HuH-7 (cell line): ENCODE measurements around the gene DIPK1A.
"Not testable (repeated sequence)": the region's sequence is repeated elsewhere in the genome, so short reads cannot be mapped to it uniquely, and the experiment has no call there.

Source experiments
- DNase-seq: peaks from one replicate; pipeline ENCODE4 v3.0.0; 2011; ENCODE audit warnings: low spot score

DIPK1A gene

GRCh38 chr1:92916899-92917298, 44.4 kb downstream of the DIPK1A start:
- no peak for DNase-seq

GRCh38 chr1:92915547-92915946, 45.7 kb downstream of the DIPK1A start:
- no peak for DNase-seq

DNA sequence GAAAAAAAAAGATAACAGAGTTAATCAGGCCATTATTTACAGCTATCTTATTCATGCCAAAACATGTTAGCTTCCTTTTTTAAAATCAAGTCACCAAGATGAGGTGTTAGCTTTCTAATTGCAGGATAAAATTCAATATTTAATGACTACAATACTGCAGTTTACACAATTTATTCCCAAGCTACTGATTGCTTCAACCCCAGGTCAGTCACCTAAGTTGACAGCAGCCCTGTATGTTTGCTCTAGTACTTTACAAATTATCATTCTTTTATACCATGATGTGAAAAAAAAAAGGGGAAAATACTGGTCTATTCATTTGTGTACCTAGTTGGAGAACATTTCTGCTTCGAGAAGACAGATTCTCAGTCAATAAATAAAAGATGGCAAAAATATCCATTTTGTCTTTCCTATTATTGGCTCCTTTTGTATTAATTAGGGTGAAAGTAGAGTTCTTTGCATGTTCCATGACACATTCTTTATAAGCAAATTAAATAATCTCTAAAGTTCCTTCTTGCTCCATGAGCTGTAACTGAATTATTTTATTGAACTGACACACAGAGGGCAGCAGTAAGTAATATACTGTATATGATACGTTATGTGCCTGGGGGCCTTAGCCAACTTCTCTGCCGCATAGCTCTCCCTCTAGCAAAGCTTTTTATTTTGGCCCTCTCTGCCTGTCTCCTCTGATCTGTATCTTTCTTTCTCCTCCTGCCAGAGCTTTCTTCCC, 48.0 kb downstream of the DIPK1A start:
- DNase-seq = no peak

GRCh38 chr1:92910081-92910480, 51.2 kb downstream of the DIPK1A start:
- DNase-seq = no peak

DNA sequence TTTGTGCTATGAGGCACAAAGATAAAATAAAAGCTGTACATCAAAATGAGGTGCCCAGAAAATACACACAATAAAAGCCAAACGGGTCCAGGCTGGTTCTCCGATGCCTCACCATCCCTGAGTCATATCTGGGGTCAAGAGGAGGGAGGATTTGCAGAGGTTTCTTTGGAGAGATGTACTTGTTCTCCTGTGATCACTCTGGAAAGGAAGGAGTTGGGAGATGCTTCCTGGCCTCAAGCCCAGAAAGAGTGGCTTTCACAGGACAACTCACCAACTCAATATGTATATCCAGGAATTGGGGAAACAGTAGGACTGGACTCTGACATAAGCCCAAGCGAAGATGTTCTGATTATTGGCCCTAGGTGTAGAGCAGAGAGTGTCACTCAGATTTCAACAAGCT, 51.9 kb downstream of the DIPK1A start:
- DNase-seq = no peak

- DNase-seq = no peak
These were observed 53.1 kb downstream of the DIPK1A start for GRCh38 chr1:92907949-92908684.

DNA sequence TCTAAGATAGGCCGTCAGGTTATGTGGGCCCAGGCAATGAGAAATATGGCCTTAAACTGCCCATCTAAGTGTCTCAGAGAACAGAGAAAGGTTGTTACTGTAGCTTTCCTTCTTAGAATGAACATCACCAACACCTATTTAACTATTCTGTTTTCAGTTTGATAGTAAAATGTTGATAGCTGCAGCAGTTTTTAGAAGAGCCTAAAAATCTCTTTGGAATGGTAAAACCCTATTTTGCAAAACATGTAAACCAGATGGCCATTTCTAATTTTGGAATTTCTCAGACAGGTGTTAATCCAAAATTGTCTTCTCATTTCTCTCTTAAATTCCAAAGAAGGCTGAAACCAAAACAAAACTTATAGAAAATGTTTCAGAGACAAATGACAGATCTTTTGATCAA, 57.5 kb downstream of the DIPK1A start:
- no peak for DNase-seq

GRCh38 chr1:92902406-92902744, 58.9 kb downstream of the DIPK1A start:
- DNase-seq = no peak

DNA sequence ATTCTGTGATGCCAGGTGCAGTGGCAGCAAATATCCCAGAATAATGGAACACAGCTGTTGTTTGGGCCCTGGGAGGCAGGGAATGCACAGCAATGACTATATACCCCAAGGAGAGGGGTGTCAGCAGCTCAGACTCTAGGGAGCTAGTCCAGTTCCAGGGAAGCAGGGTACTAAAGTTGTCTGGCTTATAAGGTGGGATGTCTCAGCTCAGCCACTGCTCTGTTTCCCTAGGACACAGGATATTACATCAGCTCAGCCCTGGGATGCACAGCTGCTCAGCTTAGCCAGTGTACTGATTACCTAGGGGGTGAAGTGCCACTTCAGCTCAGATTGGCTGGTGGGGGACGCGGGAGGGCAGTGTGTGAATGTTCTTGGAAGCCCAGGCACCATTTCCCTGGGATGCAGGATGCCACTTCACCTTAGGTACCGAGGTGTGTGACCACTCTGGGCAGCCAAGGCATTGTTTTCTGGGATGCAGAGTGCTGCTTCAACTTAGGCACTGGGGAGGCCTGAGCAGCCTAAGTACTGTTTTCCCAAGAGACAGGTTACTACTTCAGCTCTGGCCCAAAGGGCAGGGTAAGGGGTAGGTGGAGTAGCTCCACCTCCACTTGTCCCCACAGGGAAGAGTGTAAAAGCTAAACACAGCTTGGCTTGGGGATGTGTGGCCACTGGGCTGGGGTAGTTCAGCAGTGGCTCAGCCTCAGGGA, 59.4 kb downstream of the DIPK1A start:
- no peak for DNase-seq

DNA sequence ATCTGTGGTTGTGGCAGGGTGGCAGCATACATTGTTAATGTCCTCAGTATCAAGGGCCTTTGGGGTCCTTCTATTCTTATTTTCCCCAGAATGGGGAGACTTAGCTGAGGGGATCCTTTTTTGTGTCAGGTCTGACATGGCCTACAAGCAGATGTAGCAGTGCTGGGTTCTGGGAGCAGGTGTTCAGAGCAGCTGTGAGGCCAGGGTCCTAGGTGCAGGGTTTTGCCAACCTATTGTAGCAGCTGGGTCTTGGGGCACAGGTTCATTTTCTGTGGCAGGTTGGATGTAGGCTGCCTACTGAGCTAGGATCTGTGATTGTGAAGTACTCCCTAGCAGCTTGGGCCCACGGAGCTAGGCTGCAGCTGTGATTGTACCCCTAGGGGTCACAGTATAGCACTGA, 60.1 kb downstream of the DIPK1A start:
- DNase-seq = no peak

DNA sequence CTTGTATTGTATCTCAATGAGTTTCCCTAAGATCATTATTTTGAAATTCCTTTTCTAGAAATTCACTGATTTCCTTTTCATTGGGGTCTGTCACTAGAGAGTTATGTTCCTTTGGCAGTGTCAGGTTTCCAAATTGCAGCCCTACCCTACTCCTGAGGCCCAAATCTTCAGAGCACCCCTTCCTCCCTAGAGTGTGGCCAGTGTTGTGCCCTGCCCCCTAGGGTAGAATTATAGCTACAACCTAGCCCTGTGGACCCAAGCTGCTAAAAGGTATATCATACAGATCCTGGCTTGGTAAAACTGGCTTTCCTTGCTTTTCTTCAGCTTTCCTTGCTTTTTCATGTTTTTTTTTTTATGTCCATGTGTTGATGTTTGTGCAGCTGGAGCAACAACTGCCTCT, 60.7 kb downstream of the DIPK1A start:
- DNase-seq = no peak

GRCh38 chr1:92899780-92900179, 61.5 kb downstream of the DIPK1A start:
- DNase-seq = no peak

GRCh38 chr1:92898053-92898452, 63.2 kb downstream of the DIPK1A start:
- DNase-seq = not testable (repeated sequence)

GRCh38 chr1:92887465-92887864, 73.8 kb downstream of the DIPK1A start:
- DNase-seq = no peak

- DNase-seq = peak; percentile 26
These were observed 74.3 kb downstream of the DIPK1A start for GRCh38 chr1:92886886-92887419.

DNA sequence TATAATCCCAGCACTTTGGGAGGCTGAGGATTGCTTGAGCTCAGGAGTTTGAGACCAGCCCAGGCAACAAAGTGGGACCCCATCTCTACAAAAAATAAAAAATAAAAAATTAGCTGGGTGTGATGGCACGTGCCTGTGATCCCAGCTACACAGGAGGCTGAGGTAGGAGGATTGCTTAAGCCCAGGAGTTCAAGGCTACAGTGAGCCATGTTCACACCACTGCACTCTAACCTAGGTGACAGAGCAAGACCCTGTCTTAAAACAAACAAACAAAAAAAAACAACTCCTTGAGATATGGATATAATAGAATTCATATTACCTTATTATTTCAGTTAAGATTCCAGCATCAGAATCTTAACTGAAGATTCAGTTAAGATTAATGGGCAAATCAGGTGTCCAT, 77.1 kb downstream of the DIPK1A start:
- DNase-seq = no peak

DNA sequence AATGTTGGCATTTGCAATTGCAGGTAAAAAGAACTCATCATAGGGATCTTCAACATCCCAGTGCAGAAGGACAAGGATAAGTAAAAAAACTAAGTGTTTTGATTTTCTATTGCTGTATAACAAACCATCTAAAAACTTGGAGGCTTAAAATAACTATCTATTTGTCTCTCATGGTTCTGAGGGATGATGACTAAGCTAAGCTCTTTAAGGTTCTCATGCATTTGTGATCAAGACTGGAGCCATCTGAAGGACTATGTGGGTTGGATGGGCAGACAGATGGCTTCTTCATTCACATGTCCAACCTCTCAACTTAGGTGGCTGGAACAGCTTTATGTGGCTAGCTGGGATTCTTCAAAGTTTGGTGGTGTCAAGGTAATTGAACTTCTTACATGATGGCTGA, 78.0 kb downstream of the DIPK1A start:
- no peak for DNase-seq

- no peak for DNase-seq
These were observed 78.4 kb downstream of the DIPK1A start for GRCh38 chr1:92882819-92883218.

GRCh38 chr1:92881391-92881790, 79.9 kb downstream of the DIPK1A start:
- DNase-seq = no peak

- no peak for DNase-seq
These were observed 81.8 kb downstream of the DIPK1A start for GRCh38 chr1:92879316-92879968.

GRCh38 chr1:92877792-92878191, 83.5 kb downstream of the DIPK1A start:
- no peak for DNase-seq

DNA sequence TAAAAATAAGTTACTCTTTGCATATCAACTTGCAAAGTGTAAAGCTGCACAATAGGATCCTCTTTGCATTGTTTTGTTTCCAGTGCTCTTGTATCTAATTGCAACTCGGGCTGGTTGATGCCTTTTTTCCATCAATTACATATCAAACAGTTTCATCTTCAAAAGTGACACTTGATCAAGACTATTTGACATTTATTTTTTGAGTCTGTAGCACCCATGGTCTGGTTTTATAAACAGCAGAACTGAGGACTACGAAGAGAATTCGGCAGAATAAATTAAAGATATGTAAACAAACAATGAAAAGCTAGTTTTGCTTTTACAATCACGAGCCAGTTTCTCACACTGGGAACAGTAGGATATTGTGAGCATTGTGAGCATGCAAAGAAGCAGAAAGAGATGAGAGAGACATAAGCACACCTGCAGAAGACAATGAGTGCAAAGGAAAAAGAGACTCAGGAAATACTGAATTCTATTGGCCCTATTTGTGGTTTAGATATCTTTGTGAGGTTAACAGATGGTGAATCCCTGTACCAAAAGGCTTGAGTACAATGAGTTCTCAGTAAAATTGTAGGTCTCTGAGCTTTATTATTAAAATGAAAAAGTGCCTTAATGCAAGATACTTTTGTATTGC, 84.1 kb downstream of the DIPK1A start:
- no peak for DNase-seq
